Caki2 (cell line): Measurements from ENCODE around the gene ZNF362. TPM values are rescaled to one million over a fixed set of nuclear protein-coding genes. Genes with fewer than 3 reads are reported as not detected.
"Not testable (repeated sequence)": the region's sequence is repeated elsewhere in the genome, so short reads cannot be mapped to it uniquely, and the experiment has no call there.

Experiments
- DNase-seq: peaks from one replicate; pipeline ENCODE4 v3.0.0-alpha.2; 2015; ENCODE audit warnings: low read depth
- in situ Hi-C: cut with HindIII; loops from 2 replicates; pipeline ENCODE4 v1.10.0; 2016; ENCODE audit warnings: low sequenced_read_pairs, low pct_unique_long_range_greater_than_20kb, mixed read lengths
- total RNA-seq: library from RNA; depleted of rRNA; stranded (reverse); fragments of >200 nt; shearing (Covaris generic); gene quantifications from 2 replicates; pipeline ENCODE4 v1.2.3, GENCODE V29; 2014; ENCODE audit warnings: low replicate concordance; rRNA removed

The ZNF362 gene
- total RNA-seq, result 6.0 and 8.6 TPM in 2 replicates

DNA sequence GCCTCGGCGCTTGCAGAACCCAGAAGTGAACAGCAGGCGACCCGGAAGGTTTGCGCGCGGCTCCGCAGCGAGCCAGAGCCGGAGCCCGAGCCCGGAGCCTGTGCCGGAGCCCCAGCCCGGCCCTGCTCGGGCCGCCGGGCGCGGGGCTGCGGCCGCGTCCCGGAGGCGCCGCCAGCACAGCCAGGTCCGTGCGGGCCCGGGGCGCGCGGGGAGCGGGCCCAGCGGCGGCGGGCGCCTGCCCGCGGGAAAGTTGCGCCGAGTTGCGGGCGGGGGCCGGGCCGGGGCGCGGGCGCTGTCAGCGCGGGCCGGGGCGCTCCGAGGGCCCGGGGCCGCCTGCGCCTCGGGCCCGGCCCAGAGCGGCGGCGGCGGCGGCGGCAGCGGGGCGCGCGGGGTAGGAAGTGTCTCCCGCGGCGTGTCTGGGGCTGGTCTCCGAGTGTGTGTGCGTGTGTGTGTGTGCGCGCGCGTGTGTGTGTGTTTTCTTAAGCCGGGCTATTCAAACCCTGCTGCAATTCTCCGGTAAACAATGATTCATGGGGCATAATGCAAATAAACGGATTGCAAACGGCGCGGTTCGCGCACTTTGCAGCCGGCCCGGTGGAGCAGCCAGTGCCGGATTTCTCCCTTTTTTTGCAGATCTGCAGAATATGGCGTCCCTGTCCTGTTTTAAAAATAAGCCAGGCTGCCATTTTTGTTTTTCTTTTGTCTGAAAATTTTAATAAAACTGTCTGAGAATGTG lies at the start of gene ZNF362:
Gene ZNF362, plus strand, starts transcription at position 22 of the 736 bp plus-strand sequence. CDS start 14,083 bp downstream, outside the sequence.
- DNase-seq, result peak; percentile 67
- in situ Hi-C loops, result no loop called here

DNA sequence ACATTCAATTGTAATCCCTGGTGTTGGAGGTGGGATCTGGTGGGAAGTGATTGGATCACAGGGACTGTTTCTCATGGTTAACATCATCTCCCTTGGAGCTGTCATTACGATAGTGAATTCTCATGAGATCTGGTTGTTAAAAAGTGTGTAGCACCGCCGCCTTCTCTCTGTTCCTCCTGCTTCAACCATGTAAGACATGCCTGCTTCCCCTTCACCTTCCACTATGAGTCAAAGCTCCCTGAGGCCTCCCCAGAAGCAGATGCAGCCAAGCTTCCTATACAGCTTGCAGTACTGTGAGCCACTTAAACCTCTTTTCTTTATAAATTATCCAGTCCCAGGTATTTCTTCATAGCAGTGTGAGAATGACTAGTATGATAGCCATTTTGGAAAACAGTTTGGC lies 44.3 kb upstream of the ZNF362 start:
- no peak for DNase-seq
- in situ Hi-C loops, result no loop called here

- in situ Hi-C loops, result no loop called here
- no peak for DNase-seq
These were observed 36.2 kb upstream of the ZNF362 start for GRCh38 chr1:33219886-33220661.

GRCh38 chr1:33220676-33221384 lies 35.5 kb upstream of the ZNF362 start:
- no peak for DNase-seq
- in situ Hi-C loops, result no loop called here

- no peak for DNase-seq
- in situ Hi-C loops, result no loop called here
These were observed 34.9 kb upstream of the ZNF362 start for GRCh38 chr1:33221385-33221758.

DNA sequence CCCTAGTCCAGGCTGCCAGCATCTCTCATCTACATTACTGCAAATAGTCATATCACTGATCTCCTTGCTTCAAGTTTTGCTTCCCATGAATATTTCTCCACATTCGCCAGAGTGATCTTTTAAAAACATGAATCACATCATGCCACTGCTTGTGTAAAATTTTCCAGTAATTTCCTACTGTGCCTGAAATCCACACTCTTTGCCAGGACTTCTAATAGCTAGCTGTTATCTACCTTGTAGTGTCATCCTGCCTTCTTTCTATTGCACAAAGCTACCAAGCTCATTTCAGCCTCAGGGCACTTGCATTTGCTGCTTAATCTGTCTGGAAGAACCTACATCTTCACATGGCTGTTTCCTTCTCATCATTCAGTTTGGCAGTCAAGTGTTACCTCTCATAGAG lies 33.9 kb upstream of the ZNF362 start:
- in situ Hi-C loops, result no loop called here
- no peak for DNase-seq

DNA sequence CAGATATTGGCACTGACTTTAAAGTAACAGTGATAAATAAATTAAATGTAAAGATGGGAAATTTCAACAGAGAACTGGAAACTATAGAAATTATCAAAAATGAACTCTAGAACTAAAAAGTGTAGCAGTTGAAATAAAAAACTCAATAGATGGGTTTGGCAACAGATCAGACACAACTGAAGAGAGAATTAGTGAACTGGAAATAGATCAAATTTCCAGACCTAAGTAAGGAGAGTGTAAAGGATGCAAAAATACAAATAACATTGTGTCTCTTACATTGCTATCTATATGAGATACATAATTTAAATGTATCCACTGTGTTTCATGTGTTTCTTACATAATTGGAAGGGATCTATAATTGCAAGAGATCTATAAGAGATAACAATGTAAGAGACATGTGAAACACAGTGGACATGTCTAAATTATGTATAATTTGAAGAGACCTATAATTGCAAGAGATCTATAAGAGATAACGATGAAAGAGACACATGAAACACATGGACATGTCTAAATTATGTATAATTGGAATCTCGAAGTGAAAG lies 32.1 kb upstream of the ZNF362 start:
- in situ Hi-C loops, result no loop called here

DNA sequence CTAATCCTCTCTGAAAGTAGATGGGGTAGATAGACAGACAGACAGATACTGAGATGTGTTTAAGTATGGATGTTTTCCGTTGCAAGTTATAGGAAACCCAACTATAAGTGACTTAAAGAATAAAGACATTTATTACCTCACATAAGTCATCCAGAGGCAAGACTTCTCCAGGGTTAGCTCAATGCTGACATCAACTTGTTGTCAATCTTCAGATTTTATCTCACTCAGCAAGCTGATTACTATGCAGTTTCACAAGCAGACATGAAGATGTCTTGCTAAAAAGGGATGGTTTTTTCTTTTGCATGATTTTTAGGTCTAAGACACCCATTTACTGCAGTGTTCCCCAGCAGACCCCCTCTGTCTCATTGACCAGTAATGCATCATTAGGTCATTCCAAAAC lies 30.7 kb upstream of the ZNF362 start:
- in situ Hi-C loops, result no loop called here
- DNase-seq, result no peak

More for the DNA sequence above, 32.1 kb upstream of the ZNF362 start:
- DNase-seq, result no peak

DNA sequence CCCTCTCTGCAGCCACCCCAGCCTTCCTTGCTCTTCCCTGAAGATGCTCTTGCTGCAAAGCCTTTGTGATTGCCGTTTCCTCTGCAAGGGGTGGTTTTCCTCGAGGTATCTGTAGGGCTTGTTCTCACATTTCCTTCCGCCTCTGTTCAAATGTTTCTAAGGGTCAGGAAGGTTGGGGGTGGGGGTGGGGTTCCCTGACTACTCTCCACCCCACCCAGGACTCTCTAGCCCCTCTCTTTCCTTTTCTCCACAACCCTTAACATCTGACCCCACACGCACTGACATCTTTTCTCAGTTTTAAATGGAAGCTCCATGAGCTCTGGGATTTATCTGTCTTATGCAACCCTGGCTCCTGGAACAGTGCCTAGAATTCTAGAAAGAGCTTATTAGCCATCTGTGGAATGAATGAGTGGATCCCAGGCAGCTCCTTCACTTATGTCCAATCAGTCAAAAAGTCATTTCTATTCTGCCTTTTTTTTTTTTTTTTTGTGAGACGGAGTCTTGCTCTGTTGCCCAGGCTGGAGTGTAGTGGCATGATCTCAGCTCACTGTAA lies 27.3 kb upstream of the ZNF362 start:
- no peak for DNase-seq
- in situ Hi-C loops, result no loop called here

- DNase-seq, result no peak
- in situ Hi-C loops, result no loop called here
These were observed 25.1 kb upstream of the ZNF362 start for GRCh38 chr1:33231166-33231565.

DNA sequence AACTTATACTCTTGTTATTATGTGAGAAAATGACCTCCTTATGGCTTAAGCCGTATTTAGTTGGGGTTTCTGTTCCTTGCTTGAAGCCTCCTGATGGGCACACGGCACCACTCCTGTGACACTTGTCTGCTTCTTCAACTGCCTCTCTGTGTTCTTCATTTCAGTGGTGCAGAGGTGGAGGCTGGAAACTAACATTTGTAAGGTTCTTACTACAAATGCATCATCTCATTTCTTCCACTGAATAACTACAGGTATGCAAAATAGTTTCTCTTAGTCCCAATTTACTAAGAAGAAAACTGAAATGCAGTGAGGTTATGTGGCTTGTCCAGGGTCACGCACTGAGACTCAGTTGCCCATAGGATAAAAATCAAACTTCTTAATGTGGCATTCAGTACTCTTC lies 23.6 kb upstream of the ZNF362 start:
- no peak for DNase-seq
- in situ Hi-C loops, result no loop called here

GRCh38 chr1:33234131-33234530 lies 22.2 kb upstream of the ZNF362 start:
- in situ Hi-C loops, result no loop called here
- DNase-seq, result no peak

DNA sequence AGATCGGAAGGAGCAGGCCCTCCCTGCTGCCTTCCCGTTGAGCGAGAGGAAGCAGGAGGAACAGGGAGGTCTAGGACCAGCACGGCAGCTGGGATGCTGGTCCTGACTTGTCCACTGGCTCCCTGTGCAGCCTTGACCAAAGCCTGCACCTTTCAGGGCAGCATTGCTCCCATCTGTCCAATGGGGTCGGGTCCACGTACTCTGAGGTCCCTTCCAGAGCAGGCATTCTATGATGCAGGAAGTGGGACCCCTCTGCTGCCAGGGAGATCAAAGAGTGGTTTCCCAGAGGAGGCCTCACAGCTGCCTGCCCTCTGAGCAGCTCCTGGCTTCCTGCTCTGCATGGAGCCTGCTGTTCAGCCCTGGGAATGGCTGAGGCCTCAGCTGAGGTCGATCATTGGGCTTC lies 21.7 kb upstream of the ZNF362 start:
- in situ Hi-C loops, result no loop called here
- no peak for DNase-seq

DNA sequence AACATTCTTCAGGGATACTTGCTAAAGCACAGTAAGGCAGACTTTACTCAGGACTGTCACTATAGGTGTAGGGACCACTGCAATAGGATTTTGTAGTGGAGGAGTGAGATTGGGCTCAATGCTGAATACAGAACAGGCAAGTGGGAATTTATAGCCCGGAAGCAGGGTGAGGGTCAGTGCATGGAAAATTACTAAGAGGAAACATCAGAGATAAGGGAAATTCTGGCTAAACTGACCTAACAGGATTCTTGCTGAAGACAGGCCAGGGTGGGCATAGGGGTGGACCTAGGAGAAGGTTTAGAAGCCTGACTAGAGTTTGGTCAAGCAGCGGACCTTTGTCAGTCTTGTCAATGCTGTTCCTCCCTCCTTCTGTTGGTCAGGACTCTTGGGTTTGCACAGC lies 20.8 kb upstream of the ZNF362 start:
- no peak for DNase-seq
- in situ Hi-C loops, result no loop called here

DNA sequence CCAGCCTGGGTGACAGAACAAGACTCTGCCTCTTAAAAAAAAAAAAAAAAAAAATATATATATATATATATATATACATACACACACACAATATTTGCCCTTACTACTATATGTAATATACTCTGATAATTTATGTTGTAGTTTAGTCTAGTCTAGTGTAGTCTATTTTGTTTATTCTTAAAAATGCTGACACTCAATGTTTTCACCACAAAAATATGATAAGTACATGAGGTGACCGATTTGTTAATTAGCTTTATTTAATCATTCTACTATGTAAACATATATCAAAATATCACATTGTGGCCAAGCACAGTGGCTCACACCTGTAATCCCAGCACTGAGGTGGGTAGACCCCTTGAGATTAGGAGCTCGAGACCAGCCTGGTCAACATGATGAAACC lies 19.8 kb upstream of the ZNF362 start:
- in situ Hi-C loops, result no loop called here
- DNase-seq, result no peak

GRCh38 chr1:33237579-33237978 lies 18.7 kb upstream of the ZNF362 start:
- no peak for DNase-seq
- in situ Hi-C loops, result no loop called here

- in situ Hi-C loops, DNase-seq: not testable (repeated sequence)
These were observed 18.0 kb upstream of the ZNF362 start for GRCh38 chr1:33238194-33238724.

- in situ Hi-C loops, DNase-seq: not testable (repeated sequence)
These were observed 16.9 kb upstream of the ZNF362 start for GRCh38 chr1:33239410-33239809.
